K562 (cell line): Measurements from ENCODE around the gene SAP30L. TPM values are rescaled to one million over a fixed set of nuclear protein-coding genes. Genes with fewer than 3 reads are reported as not detected.

Source experiments
- ATF7 ChIP-seq: fragments of 450-650 bp; IDR thresholded peaks from 2 replicates; pipeline ENCODE4 v1.7.1; 2014; ENCODE audit warnings: mild to moderate bottlenecking, moderate library complexity
- C11orf30 ChIP-seq: fragments of 450-650 bp; IDR thresholded peaks from 2 replicates; pipeline ENCODE4 v1.6.1; 2016; ENCODE audit warnings: low read depth, mild to moderate bottlenecking
- CREM ChIP-seq: IDR thresholded peaks from 2 replicates; pipeline ENCODE4 v1.6.1; 2014; ENCODE audit warnings: antibody characterized with exemption, low read depth
- CXXC5 ChIP-seq: fragments of 250-450 bp; sonication (Bioruptor Pico); IDR thresholded peaks from 2 replicates; pipeline ENCODE4 v1.8.0; 2022; ENCODE audit warnings: inconsistent platforms, mild to moderate bottlenecking, moderate library complexity
- ELF1 ChIP-seq: fragments of 200-800 bp; sonication (Bioruptor generic); IDR thresholded peaks from 2 replicates; pipeline ENCODE4 v1.6.1; 2016; ENCODE audit warnings: missing genetic modification characterization, missing compliant biosample characterization
- ELF2 ChIP-seq: fragments of 250-450 bp; sonication (Bioruptor Pico); IDR thresholded peaks from 2 replicates; pipeline ENCODE4 v1.5.0; 2021; ENCODE audit warnings: mild to moderate bottlenecking
- FOSL1 ChIP-seq: fragments of 200-800 bp; sonication (Bioruptor generic); conservative IDR thresholded peaks from 2 replicates; pipeline ENCODE4 v1.6.1; 2016; ENCODE audit warnings: missing genetic modification characterization, missing compliant biosample characterization
- MBD2 ChIP-seq: sonication (generic); IDR thresholded peaks from 2 replicates; pipeline ENCODE4 v1.6.1; 2016; ENCODE audit warnings: low read depth, borderline replicate concordance
- MECOM ChIP-seq: fragments of 250-450 bp; sonication (Bioruptor Pico); IDR thresholded peaks from 2 replicates; pipeline ENCODE4 v1.8.0; 2022; ENCODE audit warnings: inconsistent platforms
- NEUROD1 ChIP-seq: fragments of 150-350 bp; IDR thresholded peaks from 2 replicates; pipeline ENCODE4 v1.6.1; 2014; ENCODE audit warnings: borderline replicate concordance, low read length, low read depth; ENCODE audit not compliant: partially characterized antibody
- OTX1 ChIP-seq: fragments of 450-650 bp; formaldehyde crosslinking; IDR thresholded peaks from 2 replicates; pipeline ENCODE4 v1.4.0; 2022; ENCODE audit warnings: mild to moderate bottlenecking
- PML ChIP-seq: IDR thresholded peaks from 2 replicates; pipeline ENCODE4 v1.6.1; 2012; ENCODE audit warnings: low read length, inconsistent platforms
- POLR2AphosphoS5 ChIP-seq: IDR thresholded peaks from 2 replicates; pipeline ENCODE4 v1.6.1; 2011; ENCODE audit warnings: mild to moderate bottlenecking, low read depth, low read length, moderate library complexity; ENCODE audit not compliant: control insufficient read depth, insufficient read depth
- POLR2B ChIP-seq: fragments of 450-650 bp; IDR thresholded peaks from 2 replicates; pipeline ENCODE4 v1.6.1; 2018; ENCODE audit warnings: low read depth; ENCODE audit not compliant: partially characterized antibody
- RCOR1 ChIP-seq, 2 experiments: IDR thresholded peaks; 2 replicates each; pipeline ENCODE4 v1.6.1; 2012; ENCODE audit warnings: low read depth in 2 of 2, low read length in 2 of 2, borderline replicate concordance in 1 of 2, improper control_type of control experiment in 1 of 2
- SP2 ChIP-seq: IDR thresholded peaks from 2 replicates; pipeline ENCODE4 v1.6.1; 2011; ENCODE audit warnings: mild to moderate bottlenecking, low read depth, low read length, moderate library complexity; ENCODE audit not compliant: poor library complexity, severe bottlenecking; ENCODE audit errors: extremely low read depth
- SREBF1 ChIP-seq: fragments of 150-350 bp; IDR thresholded peaks from 2 replicates; pipeline ENCODE4 v1.6.1; 2014; ENCODE audit warnings: antibody characterized with exemption, low read depth, low read length, borderline replicate concordance
- SREBF2 ChIP-seq: sonication (generic); formaldehyde crosslinking; IDR thresholded peaks from 2 replicates; pipeline ENCODE4 v1.4.0; 2020; ENCODE audit warnings: mild to moderate bottlenecking, missing genetic modification reagents
- TAF7 ChIP-seq: fragments of 450-650 bp; IDR thresholded peaks from 2 replicates; pipeline ENCODE4 v1.6.1; 2016; ENCODE audit warnings: missing genetic modification characterization, missing compliant biosample characterization
- polyA plus RNA-seq, 8 experiments: library from polyadenylated mRNA; depleted of rRNA in 4 of 8; stranded (reverse) in 5 of 8; unstranded in 3 of 8; fragments of >200 nt; fragmentation: Nextera tagmentation in 2 of 8; fragmentation: Illumina TruSeq in 1 of 8; extraction: Ambion mirVana in 2 of 8; extraction: Trizol in 1 of 8; gene quantifications; 2 replicates each; pipeline versions ENCODE4 v1.2.1 to v1.2.3, GENCODE V29; 2011 to 2014; ENCODE audit warnings: inconsistent platforms in 1 of 8, missing spikeins in 1 of 8
- total RNA-seq, 7 experiments: library from RNA; depleted of rRNA in 6 of 7; stranded (reverse); fragments of >200 nt in 6 of 7; fragmentation: Illumina TruSeq in 2 of 7; extraction: Trizol in 2 of 7; gene quantifications; 2 replicates each; pipeline versions ENCODE4 v1.2.1 to v1.2.3, GENCODE V29; 2011 to 2021; ENCODE audit warnings: low replicate concordance in 1 of 7
- TF ChIP-seq, protein P1 (sequence below): sonication (generic); formaldehyde crosslinking; IDR thresholded peaks from 2 replicates; pipeline ENCODE4 v1.8.0; 2022; ENCODE audit warnings: mild to moderate bottlenecking, missing genetic modification reagents, borderline replicate concordance
- TF ChIP-seq, protein P2 (sequence below): fragments of 450-650 bp; IDR thresholded peaks from 2 replicates; pipeline ENCODE4 v1.6.1; 2018; ENCODE audit warnings: mild to moderate bottlenecking, low read depth; ENCODE audit not compliant: partially characterized antibody

Gene SAP30L
- total and polyA plus RNA-seq, 9 of the 15 experiments (the other 6 are each of a cell fraction or from before 2014, with no cell fraction given) = 5.1 to 33.6 (median 28.1) TPM

DNA sequence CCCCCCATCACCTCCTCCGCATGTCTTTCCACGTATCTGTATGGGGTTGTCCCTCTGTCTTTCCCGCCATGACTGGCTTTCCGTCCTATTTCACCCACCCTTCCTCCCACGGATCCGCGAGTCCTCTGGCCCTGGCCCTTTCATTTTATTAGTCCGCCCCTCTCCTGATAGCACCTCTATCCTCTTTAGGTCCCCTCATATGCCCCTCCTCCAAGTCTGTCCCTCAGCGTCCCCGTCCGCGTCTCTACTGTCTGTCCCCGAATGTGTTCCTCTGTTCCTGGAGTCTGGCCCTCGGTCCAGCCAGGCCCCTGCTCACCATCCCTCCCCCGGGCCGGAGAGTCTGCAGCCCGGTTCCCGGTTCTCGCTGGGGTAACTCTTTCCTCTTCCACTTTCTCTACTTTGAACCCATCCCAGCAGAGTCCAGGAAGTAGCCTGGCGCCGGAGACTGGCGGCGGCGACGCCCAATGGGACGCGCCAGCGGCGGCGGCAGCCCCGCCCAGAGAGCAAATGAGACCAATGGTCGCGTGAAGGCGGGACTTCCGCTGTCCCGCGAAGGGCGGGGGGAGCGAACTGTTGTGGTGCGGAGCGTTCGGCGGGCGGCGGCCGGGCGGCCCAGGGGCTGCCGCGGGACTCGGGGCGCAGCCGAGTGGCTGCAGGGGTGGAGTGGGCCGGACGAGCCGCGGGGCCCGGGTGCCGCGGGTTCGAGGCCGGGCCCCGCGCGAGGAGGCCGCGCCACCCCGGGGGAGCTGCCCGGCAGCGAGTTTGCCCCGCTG is at the start of gene SAP30L (continued):
- TF ChIP-seq, protein P1, sequence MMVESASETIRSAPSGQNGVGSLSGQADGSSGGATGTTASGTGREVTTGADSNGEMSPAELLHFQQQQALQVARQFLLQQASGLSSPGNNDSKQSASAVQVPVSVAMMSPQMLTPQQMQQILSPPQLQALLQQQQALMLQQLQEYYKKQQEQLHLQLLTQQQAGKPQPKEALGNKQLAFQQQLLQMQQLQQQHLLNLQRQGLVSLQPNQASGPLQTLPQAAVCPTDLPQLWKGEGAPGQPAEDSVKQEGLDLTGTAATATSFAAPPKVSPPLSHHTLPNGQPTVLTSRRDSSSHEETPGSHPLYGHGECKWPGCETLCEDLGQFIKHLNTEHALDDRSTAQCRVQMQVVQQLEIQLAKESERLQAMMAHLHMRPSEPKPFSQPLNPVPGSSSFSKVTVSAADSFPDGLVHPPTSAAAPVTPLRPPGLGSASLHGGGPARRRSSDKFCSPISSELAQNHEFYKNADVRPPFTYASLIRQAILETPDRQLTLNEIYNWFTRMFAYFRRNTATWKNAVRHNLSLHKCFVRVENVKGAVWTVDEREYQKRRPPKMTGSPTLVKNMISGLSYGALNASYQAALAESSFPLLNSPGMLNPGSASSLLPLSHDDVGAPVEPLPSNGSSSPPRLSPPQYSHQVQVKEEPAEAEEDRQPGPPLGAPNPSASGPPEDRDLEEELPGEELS (CRISPR knock-in tag) = no peak
- TF ChIP-seq CREM = peak; percentile 45
- TF ChIP-seq POLR2B = peak; percentile 68
- TF ChIP-seq, protein P2, sequence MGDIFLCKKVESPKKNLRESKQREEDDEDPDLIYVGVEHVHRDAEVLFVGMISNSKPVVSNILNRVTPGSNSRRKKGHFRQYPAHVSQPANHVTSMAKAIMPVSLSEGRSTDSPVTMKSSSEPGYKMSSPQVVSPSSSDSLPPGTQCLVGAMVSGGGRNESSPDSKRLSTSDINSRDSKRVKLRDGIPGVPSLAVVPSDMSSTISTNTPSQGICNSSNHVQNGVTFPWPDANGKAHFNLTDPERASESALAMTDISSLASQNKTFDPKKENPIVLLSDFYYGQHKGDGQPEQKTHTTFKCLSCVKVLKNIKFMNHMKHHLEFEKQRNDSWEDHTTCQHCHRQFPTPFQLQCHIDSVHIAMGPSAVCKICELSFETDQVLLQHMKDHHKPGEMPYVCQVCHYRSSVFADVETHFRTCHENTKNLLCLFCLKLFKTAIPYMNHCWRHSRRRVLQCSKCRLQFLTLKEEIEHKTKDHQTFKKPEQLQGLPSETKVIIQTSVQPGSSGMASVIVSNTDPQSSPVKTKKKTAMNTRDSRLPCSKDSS = no peak
- 0 out of 2 replicates have a peak, but pooled peaks have one; percentile 40 for TF ChIP-seq ATF7
- TF ChIP-seq POLR2AphosphoS5 = peak; percentile 74
- 0 out of 4 replicates have a peak, but pooled peaks of 1 of the 2 experiments have one; percentile 13 for TF ChIP-seq RCOR1 (IDR thresholded peaks at IDR 0.05; ENCODE audit: borderline replicate concordance in 1 of 2, low read depth in 2 of 2, low read length in 2 of 2)
- peak; percentile 69 for TF ChIP-seq TAF7
- TF ChIP-seq SP2 = peak; percentile 90
- peak; percentile 92 for TF ChIP-seq MBD2
- peak; percentile 93 for TF ChIP-seq NEUROD1
- TF ChIP-seq OTX1 (CRISPR knock-in tag) = peak; percentile 79; the same call in 1 of the 2 replicates
- no peak for TF ChIP-seq SREBF1
- TF ChIP-seq PML = peak; percentile 49; the same call in 1 of the 2 replicates
- TF ChIP-seq FOSL1 (tag) = no peak
- TF ChIP-seq ELF1 (tag) = peak; percentile 94
- TF ChIP-seq ELF2 (CRISPR knock-in tag) = peak; percentile 84
- TF ChIP-seq SREBF2 (CRISPR knock-in tag) = no peak
- TF ChIP-seq MECOM = no peak
- peak; percentile 65 for TF ChIP-seq CXXC5 (CRISPR knock-in tag)
- TF ChIP-seq C11orf30 = peak; percentile 16; the same call in 1 of the 2 replicates
